Nephron progenitor cell (in vitro differentiated cells): ENCODE measurements around the gene MKLN1.

Experiments
- DNase-seq: peaks from one replicate; pipeline ENCODE4 v3.0.0; 2021
- H3K27ac Mint-ChIP-seq: 2 replicates; pipeline ENCODE4 v1.8.0; 2021; ENCODE audit warnings: mild to moderate bottlenecking, moderate library complexity, mixed read lengths
- H3K27me3 Mint-ChIP-seq: 2 replicates; pipeline ENCODE4 v1.8.0; 2021; ENCODE audit warnings: mild to moderate bottlenecking, low read depth, mixed read lengths; ENCODE audit not compliant: poor library complexity
- H3K36me3 Mint-ChIP-seq: 2 replicates; pipeline ENCODE4 v1.8.0; 2021; ENCODE audit warnings: low read depth, mixed read lengths
- H3K4me1 Mint-ChIP-seq: 2 replicates; pipeline ENCODE4 v1.8.0; 2021; ENCODE audit warnings: mixed read lengths
- H3K4me3 Mint-ChIP-seq: 2 replicates; pipeline ENCODE4 v1.8.0; 2021; ENCODE audit warnings: mild to moderate bottlenecking, moderate library complexity, mixed read lengths
- H3K9me3 Mint-ChIP-seq: 2 replicates; pipeline ENCODE4 v1.8.0; 2021; ENCODE audit warnings: mild to moderate bottlenecking, moderate library complexity, mixed read lengths
- CTCF ChIP-seq: fragments of 200-600 bp; sonication (generic); IDR thresholded peaks from 2 replicates; pipeline ENCODE4 v1.5.0; 2021; ENCODE audit warnings: antibody characterized with exemption

Gene MKLN1

GRCh38 chr7:131336956-131337355 lies 9.3 kb downstream of the MKLN1 start:
- no peak for TF ChIP-seq CTCF
- no peak for DNase-seq
- Mint-ChIP-seq H3K27ac (no peak overlapping the region), H3K4me1 (no peaks in the 10 kb centered on the region), H3K9me3 (peaks cover 86% of the 10 kb centered on the region), H3K36me3 (peaks cover 94% of the 10 kb centered on the region), H3K27me3 (no peaks in the 10 kb centered on the region), H3K4me3 (no peak overlapping the region)

GRCh38 chr7:131338173-131338572 lies 10.5 kb downstream of the MKLN1 start:
- H3K4me1 Mint-ChIP-seq: no peaks in the 10 kb centered on the region
- TF ChIP-seq CTCF: no peak
- peaks cover 83% of the 10 kb centered on the region for H3K9me3 Mint-ChIP-seq
- no peaks in the 10 kb centered on the region for H3K27me3 Mint-ChIP-seq
- no peak for DNase-seq
- no peak overlapping the region for H3K27ac Mint-ChIP-seq
- H3K36me3 Mint-ChIP-seq: peaks cover 97% of the 10 kb centered on the region
- H3K4me3 Mint-ChIP-seq: no peak overlapping the region

GRCh38 chr7:131338691-131339390 lies 11.2 kb downstream of the MKLN1 start:
- no peak for DNase-seq
- H3K4me3 Mint-ChIP-seq: no peak overlapping the region
- H3K4me1 Mint-ChIP-seq: no peaks in the 10 kb centered on the region
- TF ChIP-seq CTCF: no peak
- peaks cover 90% of the 10 kb centered on the region for H3K36me3 Mint-ChIP-seq
- no peaks in the 10 kb centered on the region for H3K27me3 Mint-ChIP-seq
- peaks cover 76% of the 10 kb centered on the region for H3K9me3 Mint-ChIP-seq
- no peak overlapping the region for H3K27ac Mint-ChIP-seq

GRCh38 chr7:131341690-131342089 lies 14.0 kb downstream of the MKLN1 start:
- H3K27ac Mint-ChIP-seq: no peak overlapping the region

GRCh38 chr7:131342864-131343442 lies 15.3 kb downstream of the MKLN1 start:
- Mint-ChIP-seq H3K9me3 (peaks cover 36% of the 10 kb centered on the region), H3K36me3 (peaks cover 53% of the 10 kb centered on the region), H3K27ac (no peak overlapping the region), H3K4me1 (no peaks in the 10 kb centered on the region), H3K27me3 (no peaks in the 10 kb centered on the region), H3K4me3 (no peak overlapping the region)
- no peak for TF ChIP-seq CTCF
- DNase-seq: no peak

More at GRCh38 chr7:131341690-131342089, 14.0 kb downstream of the MKLN1 start:
- H3K36me3 Mint-ChIP-seq: peaks cover 62% of the 10 kb centered on the region
- no peaks in the 10 kb centered on the region for H3K27me3 Mint-ChIP-seq
- H3K9me3 Mint-ChIP-seq: peaks cover 48% of the 10 kb centered on the region
- H3K4me3 Mint-ChIP-seq: no peak overlapping the region
- DNase-seq: no peak
- TF ChIP-seq CTCF: no peak
- no peaks in the 10 kb centered on the region for H3K4me1 Mint-ChIP-seq
